ENCODE results near the gene UBAP2.

- no peak for TF ChIP-seq POLR2A (IDR thresholded peaks at IDR 0.05)
- no peak for TF ChIP-seq CTCF (IDR thresholded peaks at IDR 0.05)
Measured at GRCh38 chr9:34037626-34038025, 11.1 kb downstream of the UBAP2 start.
